ENCODE results near the gene CRADD.
"Not testable (repeated sequence)": the region's sequence is repeated elsewhere in the genome, so short reads cannot be mapped to it uniquely, and the experiment has no call there.

The CRADD gene

GRCh38 chr12:93709386-93709785, 32.2 kb downstream of the CRADD start:
- TF ChIP-seq POLR2A (IDR thresholded peaks at IDR 0.05; ENCODE audit: low read depth, low read length) (no peak), POLR2AphosphoS5 (IDR thresholded peaks at IDR 0.05; ENCODE audit: low read depth, low read length) (no peak), TAF1 (IDR thresholded peaks at IDR 0.05; ENCODE audit: borderline replicate concordance, low read depth, low read length) (no peak)
- DNase-seq (ENCODE audit: insufficient read length), result no peak
- FAIRE-seq, result no peak

GRCh38 chr12:93710574-93710926, 33.4 kb downstream of the CRADD start:
- FAIRE-seq (no peak), DNase-seq (ENCODE audit: insufficient read length) (no peak)
- no peak for TF ChIP-seq POLR2A (IDR thresholded peaks at IDR 0.05; ENCODE audit: low read depth, low read length)
- TF ChIP-seq POLR2AphosphoS5 (IDR thresholded peaks at IDR 0.05; ENCODE audit: low read depth, low read length), result no peak
- no peak for TF ChIP-seq TAF1 (IDR thresholded peaks at IDR 0.05; ENCODE audit: borderline replicate concordance, low read depth, low read length)

- FAIRE-seq, result not testable (repeated sequence)
Measured at GRCh38 chr12:93711502-93711901, 34.3 kb downstream of the CRADD start.

GRCh38 chr12:93712200-93712599, 35.0 kb downstream of the CRADD start:
- FAIRE-seq (peak; percentile 68), DNase-seq (ENCODE audit: insufficient read length) (no peak)
- no peak for TF ChIP-seq TAF1 (IDR thresholded peaks at IDR 0.05; ENCODE audit: borderline replicate concordance, low read depth, low read length)
- TF ChIP-seq POLR2AphosphoS5 (IDR thresholded peaks at IDR 0.05; ENCODE audit: low read depth, low read length), result no peak
- TF ChIP-seq POLR2A (IDR thresholded peaks at IDR 0.05; ENCODE audit: low read depth, low read length), result no peak

More at GRCh38 chr12:93711502-93711901, 34.3 kb downstream of the CRADD start:
- not testable (repeated sequence) for DNase-seq (ENCODE audit: insufficient read length)

- no peak for FAIRE-seq
- DNase-seq (ENCODE audit: insufficient read length), result no peak
Measured at GRCh38 chr12:93713060-93713459, 35.9 kb downstream of the CRADD start.

GRCh38 chr12:93713800-93714199, 36.6 kb downstream of the CRADD start:
- TF ChIP-seq TAF1 (IDR thresholded peaks at IDR 0.05; ENCODE audit: borderline replicate concordance, low read depth, low read length), result no peak
- no peak for TF ChIP-seq POLR2AphosphoS5 (IDR thresholded peaks at IDR 0.05; ENCODE audit: low read depth, low read length)
- TF ChIP-seq POLR2A (IDR thresholded peaks at IDR 0.05; ENCODE audit: low read depth, low read length), result no peak
- no peak for FAIRE-seq
- no peak for DNase-seq (ENCODE audit: insufficient read length)

More at GRCh38 chr12:93713060-93713459, 35.9 kb downstream of the CRADD start:
- TF ChIP-seq POLR2AphosphoS5 (IDR thresholded peaks at IDR 0.05; ENCODE audit: low read depth, low read length) (no peak), POLR2A (IDR thresholded peaks at IDR 0.05; ENCODE audit: low read depth, low read length) (no peak), TAF1 (IDR thresholded peaks at IDR 0.05; ENCODE audit: borderline replicate concordance, low read depth, low read length) (no peak)

GRCh38 chr12:93714382-93714781, 37.2 kb downstream of the CRADD start:
- no peak for DNase-seq (ENCODE audit: insufficient read length)
- FAIRE-seq, result no peak

GRCh38 chr12:93719710-93720109, 42.5 kb downstream of the CRADD start:
- TF ChIP-seq POLR2A (IDR thresholded peaks at IDR 0.05; ENCODE audit: low read depth, low read length) (no peak), POLR2AphosphoS5 (IDR thresholded peaks at IDR 0.05; ENCODE audit: low read depth, low read length) (no peak), TAF1 (IDR thresholded peaks at IDR 0.05; ENCODE audit: borderline replicate concordance, low read depth, low read length) (no peak)
- DNase-seq (ENCODE audit: insufficient read length) (no peak), FAIRE-seq (no peak)

More at GRCh38 chr12:93714382-93714781, 37.2 kb downstream of the CRADD start:
- TF ChIP-seq POLR2AphosphoS5 (IDR thresholded peaks at IDR 0.05; ENCODE audit: low read depth, low read length), result no peak
- no peak for TF ChIP-seq TAF1 (IDR thresholded peaks at IDR 0.05; ENCODE audit: borderline replicate concordance, low read depth, low read length)
- no peak for TF ChIP-seq POLR2A (IDR thresholded peaks at IDR 0.05; ENCODE audit: low read depth, low read length)

- TF ChIP-seq POLR2A (IDR thresholded peaks at IDR 0.05; ENCODE audit: low read depth, low read length) (no peak), TAF1 (IDR thresholded peaks at IDR 0.05; ENCODE audit: borderline replicate concordance, low read depth, low read length) (no peak), POLR2AphosphoS5 (IDR thresholded peaks at IDR 0.05; ENCODE audit: low read depth, low read length) (no peak)
- DNase-seq (ENCODE audit: insufficient read length), result no peak
- FAIRE-seq, result no peak
Measured at GRCh38 chr12:93720559-93720958, 43.4 kb downstream of the CRADD start.

- TF ChIP-seq POLR2AphosphoS5 (IDR thresholded peaks at IDR 0.05; ENCODE audit: low read depth, low read length) (no peak), TAF1 (IDR thresholded peaks at IDR 0.05; ENCODE audit: borderline replicate concordance, low read depth, low read length) (no peak), POLR2A (IDR thresholded peaks at IDR 0.05; ENCODE audit: low read depth, low read length) (no peak)
Measured at GRCh38 chr12:93722179-93722578, 45.0 kb downstream of the CRADD start.

GRCh38 chr12:93722835-93723567, 45.8 kb downstream of the CRADD start:
- FAIRE-seq (no peak), DNase-seq (ENCODE audit: insufficient read length) (no peak)
- TF ChIP-seq TAF1 (IDR thresholded peaks at IDR 0.05; ENCODE audit: borderline replicate concordance, low read depth, low read length) (no peak), POLR2AphosphoS5 (IDR thresholded peaks at IDR 0.05; ENCODE audit: low read depth, low read length) (no peak), POLR2A (IDR thresholded peaks at IDR 0.05; ENCODE audit: low read depth, low read length) (no peak)

More at GRCh38 chr12:93722179-93722578, 45.0 kb downstream of the CRADD start:
- DNase-seq (ENCODE audit: insufficient read length) (no peak), FAIRE-seq (no peak)

GRCh38 chr12:93723568-93723930, 46.4 kb downstream of the CRADD start:
- FAIRE-seq (no peak), DNase-seq (ENCODE audit: insufficient read length) (no peak)
- TF ChIP-seq TAF1 (IDR thresholded peaks at IDR 0.05; ENCODE audit: borderline replicate concordance, low read depth, low read length) (no peak), POLR2AphosphoS5 (IDR thresholded peaks at IDR 0.05; ENCODE audit: low read depth, low read length) (no peak), POLR2A (IDR thresholded peaks at IDR 0.05; ENCODE audit: low read depth, low read length) (no peak)

Measured in GM12892 (cell line).